GM10248 (cell line): Measurements from ENCODE around the gene ADGRD1.

Source experiments
- CTCF ChIA-PET: fragments of 300-600 bp; sonication (Branson Sonifier 250); formaldehyde crosslinking; extraction: SDS; loops from one replicate; lab custom pipeline; 2021; ENCODE audit warnings: antibody characterized with exemption; lab: Yijun Ruan, JAX
- POLR2A ChIA-PET: fragments of 350-650 bp; sonication (Branson Sonifier 250); formaldehyde crosslinking; extraction: SDS; loops from one replicate; lab custom pipeline; 2020; ENCODE audit warnings: antibody characterized with exemption; lab: Yijun Ruan, JAX
- DNase-seq: peaks from one replicate; pipeline ENCODE4 v3.0.0; 2012; ENCODE audit errors: extremely low spot score
- TF ChIP-seq, protein P1 (sequence below): IDR thresholded peaks from 2 replicates; pipeline ENCODE4 v1.5.1; 2012; ENCODE audit warnings: mild to moderate bottlenecking, low read depth; ENCODE audit errors: extremely low read depth, missing control alignments, control extremely low read depth

The ADGRD1 gene

GRCh38 chr12:130945786-130946492 lies 7.8 kb upstream of the ADGRD1 start:
- TF ChIP-seq, protein P1, sequence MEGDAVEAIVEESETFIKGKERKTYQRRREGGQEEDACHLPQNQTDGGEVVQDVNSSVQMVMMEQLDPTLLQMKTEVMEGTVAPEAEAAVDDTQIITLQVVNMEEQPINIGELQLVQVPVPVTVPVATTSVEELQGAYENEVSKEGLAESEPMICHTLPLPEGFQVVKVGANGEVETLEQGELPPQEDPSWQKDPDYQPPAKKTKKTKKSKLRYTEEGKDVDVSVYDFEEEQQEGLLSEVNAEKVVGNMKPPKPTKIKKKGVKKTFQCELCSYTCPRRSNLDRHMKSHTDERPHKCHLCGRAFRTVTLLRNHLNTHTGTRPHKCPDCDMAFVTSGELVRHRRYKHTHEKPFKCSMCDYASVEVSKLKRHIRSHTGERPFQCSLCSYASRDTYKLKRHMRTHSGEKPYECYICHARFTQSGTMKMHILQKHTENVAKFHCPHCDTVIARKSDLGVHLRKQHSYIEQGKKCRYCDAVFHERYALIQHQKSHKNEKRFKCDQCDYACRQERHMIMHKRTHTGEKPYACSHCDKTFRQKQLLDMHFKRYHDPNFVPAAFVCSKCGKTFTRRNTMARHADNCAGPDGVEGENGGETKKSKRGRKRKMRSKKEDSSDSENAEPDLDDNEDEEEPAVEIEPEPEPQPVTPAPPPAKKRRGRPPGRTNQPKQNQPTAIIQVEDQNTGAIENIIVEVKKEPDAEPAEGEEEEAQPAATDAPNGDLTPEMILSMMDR, result no peak
- ChIA-PET POLR2A (no interaction called here), CTCF (no interaction called here)
- DNase-seq, result no peak

GRCh38 chr12:130947028-130947613 lies 6.6 kb upstream of the ADGRD1 start:
- TF ChIP-seq, protein P1, result no peak
- CTCF ChIA-PET, result interaction anchor here (0.9 kb wide), 1 partner anchor 14 kb away, joined by 3 read pairs; no protein-coding TSS in a partner anchor
- no peak for DNase-seq
- POLR2A ChIA-PET, result no interaction called here

DNA sequence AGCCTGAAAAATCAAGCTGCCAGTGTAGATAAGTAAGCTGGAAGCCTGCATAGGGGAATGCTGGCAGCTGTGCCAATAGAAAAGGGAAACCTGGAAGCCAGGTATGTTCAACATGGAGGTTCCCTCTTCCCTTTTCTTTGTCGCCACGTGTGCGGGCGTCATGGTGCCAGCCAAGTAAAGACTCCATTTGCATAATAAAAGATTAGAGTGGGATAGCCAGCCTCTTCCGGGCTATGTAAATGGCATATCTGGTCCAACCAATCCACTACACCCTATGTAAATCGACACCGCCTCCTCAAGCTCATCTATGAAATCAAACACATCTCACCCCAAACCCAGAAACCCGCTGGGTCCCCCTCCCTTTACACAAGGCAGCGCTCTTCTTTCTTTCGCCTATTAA lies 5.6 kb upstream of the ADGRD1 start:
- TF ChIP-seq, protein P1, result no peak
- DNase-seq, result no peak
- CTCF ChIA-PET, result interaction anchor here (1.2 kb wide), 1 partner anchor 15 kb away, joined by 3 read pairs; no protein-coding TSS in a partner anchor
- POLR2A ChIA-PET, result no interaction called here

- DNase-seq, result no peak
- TF ChIP-seq, protein P1, result no peak
- ChIA-PET POLR2A (no interaction called here), CTCF (interaction anchor here (1.2 kb wide), 1 partner anchor 15 kb away, joined by 3 read pairs; no protein-coding TSS in a partner anchor)
Measured at GRCh38 chr12:130948751-130949150, 5.0 kb upstream of the ADGRD1 start.

DNA sequence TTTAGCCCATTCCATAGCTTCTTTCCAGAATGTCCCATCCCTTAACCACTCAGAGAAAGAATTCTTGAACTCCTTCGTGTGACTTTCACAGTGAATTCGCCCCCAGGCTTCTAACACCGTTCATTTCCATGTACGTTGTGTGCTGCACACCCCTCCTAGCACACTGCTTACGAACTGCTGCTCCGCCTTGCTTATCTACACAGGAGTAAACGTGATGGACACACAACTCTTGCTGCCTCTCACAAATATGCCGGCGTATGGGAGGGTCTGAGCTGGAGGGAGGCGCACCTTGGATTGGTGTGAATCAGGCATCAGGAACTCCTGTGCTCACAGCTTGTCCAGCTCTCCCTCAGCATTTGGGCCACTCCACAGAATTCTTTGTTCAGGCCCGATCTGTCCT lies 3.9 kb upstream of the ADGRD1 start:
- POLR2A ChIA-PET, result no interaction called here
- no peak for DNase-seq
- CTCF ChIA-PET, result no interaction called here
- TF ChIP-seq, protein P1, result no peak

DNA sequence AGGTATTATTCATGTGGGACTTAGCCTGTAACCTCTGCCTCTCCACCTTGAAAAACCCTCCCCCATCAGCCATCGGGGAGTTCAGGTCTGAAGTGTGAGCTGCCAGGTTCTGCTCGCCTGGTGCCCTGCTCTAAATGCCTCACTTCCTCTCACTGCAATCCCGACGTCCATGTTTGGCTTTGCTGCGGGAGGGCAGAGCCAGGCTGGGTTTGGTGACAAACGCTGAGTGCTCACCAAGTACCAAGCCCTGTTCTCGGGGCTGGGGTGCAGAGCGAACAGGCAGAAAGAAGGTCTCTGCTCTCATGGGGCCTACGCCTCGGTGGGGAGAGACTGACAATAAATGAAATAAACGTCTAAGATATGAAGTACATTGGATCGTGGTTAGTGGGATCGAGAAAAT lies 2.1 kb upstream of the ADGRD1 start:
- POLR2A ChIA-PET, result no interaction called here
- no peak for DNase-seq
- CTCF ChIA-PET, result no interaction called here
- TF ChIP-seq, protein P1, result no peak
